ENCODE measurements around the gene CASZ1.

Gene CASZ1

GRCh38 chr1:10685196-10685807 lies 111.1 kb downstream of the CASZ1 start:
- DNase-seq (ENCODE audit: low read depth in 2 of 2): no peak

GRCh38 chr1:10684221-10684620 lies 112.2 kb downstream of the CASZ1 start:
- DNase-seq (ENCODE audit: low read depth in 2 of 2): no peak

- no peak for DNase-seq (ENCODE audit: low read depth in 2 of 2)
Measured at GRCh38 chr1:10682449-10683309, 113.8 kb downstream of the CASZ1 start.

DNA sequence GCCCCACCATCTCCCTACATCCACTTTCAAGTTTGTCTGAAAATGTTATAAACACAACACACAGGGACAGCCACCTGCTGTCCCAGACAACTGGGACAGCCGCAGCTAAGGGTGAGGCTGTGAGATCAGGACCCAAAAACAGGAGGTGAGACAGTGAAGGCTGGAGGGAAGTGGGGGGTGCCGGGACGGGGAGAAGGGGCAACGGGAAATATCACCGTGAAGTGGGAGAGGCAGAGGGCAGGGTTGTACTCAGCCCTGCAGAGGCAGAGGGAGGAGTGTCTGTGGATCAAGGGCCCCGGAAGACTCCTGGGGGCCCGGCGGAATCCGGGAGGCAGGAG lies 114.4 kb downstream of the CASZ1 start:
- no peak for DNase-seq (ENCODE audit: low read depth in 2 of 2)

DNA sequence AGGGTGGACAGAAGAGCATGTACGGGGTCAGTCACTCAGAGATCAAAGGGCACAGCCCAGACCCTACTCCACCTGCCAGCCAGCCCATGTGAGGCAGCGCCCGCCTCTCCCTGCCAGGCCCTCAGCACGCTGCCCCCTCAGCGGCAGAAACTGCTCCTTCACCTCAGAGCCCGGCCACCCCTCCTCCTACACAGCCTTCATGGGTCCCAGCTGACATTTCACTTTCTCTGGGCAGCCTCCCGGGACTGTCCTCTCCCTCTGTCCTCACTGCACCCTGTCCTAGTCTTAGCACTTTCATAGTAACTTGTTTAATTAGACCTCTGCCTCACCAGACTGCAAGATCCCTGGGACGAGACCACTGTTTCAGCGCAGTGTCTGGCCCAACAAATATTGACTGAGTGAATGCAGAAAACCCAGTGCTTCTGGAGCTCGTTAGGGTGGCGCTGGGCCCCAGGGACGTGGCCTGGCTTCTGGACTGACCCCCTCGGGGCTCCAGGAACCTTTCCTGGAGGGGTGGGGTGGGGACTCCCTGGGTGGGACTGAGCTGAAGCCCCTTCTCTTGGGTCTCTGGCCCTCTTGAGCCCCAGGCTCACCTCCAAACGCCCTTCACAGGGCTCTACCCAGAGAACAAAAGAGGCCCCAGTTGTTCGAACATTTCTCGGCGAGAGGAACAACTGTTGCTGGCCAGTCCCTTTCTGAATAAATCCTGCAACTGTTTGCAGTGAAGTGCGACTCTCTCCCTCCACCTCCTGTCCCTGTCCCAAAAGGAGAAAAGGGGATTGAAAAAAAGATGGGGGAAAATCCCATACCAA lies 114.9 kb downstream of the CASZ1 start:
- no peak for DNase-seq (ENCODE audit: low read depth in 2 of 2)

- DNase-seq (ENCODE audit: low read depth in 2 of 2): no peak
Measured at GRCh38 chr1:10680487-10680886, 116.0 kb downstream of the CASZ1 start.

DNA sequence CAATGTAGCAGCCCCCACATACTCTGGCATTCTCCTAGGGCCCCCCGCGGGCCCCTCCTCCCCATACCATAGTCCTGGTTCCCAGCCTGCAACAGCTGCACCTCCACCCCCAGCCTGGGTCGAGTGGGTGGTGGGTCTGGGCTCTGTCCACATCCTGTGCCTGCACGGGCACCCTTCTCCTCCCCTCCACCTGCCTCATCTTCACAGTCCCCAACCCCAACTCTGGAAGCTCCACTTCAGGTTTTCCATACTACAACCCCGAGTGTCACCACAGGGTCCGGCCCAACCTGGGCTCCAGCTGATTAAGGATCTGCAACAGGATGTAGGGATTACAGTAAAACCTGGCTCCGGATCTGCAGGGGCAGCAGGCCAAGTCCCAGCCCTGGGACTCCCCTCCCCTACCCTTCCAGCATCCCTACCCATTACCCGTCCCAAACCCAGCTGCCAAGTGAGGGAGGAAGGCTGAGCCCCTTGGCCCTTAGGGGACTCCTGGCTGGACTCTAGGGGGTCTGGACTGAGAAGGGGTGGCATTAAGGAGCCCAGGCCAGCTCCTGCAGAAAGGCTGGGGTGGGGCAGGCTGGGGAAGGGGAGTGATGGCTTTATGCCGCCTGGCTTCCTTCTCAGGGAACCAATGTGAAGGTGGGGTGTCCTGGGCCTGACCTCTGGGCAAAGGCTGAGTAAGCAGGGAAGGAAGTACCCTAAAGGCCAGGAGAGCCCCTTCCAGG lies 116.8 kb downstream of the CASZ1 start:
- DNase-seq (ENCODE audit: low read depth in 2 of 2): no peak

DNA sequence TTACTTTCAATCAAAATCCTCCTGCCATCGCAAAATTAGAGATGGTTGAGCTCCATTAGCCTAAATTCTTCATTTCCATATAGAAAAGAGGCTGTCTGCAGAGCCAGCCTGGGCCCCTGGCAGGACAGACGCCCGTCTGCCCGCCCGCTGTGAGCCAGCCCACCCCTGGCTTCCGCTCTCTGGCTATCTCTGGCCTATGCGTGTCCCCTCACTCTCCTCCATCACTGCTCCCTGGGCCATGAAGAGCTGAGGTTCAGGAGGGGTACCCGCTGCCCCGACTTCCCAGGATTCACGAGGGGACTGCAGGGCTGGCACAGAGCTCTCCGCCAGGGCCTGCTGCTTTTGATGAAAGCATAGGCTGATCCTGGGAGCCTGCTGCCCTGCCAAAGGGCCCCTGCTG lies 117.6 kb downstream of the CASZ1 start:
- DNase-seq (ENCODE audit: low read depth in 2 of 2): no peak

DNA sequence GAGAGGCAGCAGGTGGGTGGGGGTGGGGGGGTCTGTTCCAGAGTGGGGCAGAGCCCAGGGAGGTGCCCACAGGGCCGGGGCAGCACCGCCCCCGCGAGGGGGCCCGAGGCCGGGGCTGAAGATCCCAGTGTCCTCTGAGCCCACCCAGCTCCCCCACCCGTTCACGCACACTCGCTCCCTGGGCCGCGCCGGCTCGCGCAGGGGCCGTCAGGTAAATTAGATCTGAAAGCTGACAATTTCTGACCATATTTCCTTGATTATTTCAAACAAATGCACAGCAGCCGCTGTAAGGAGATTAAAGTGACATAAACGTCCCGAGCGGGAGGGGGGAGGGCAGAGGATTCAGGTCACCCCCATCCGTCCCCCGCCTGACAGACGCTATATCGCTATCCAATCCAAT lies 118.0 kb downstream of the CASZ1 start:
- no peak for DNase-seq (ENCODE audit: low read depth in 2 of 2)

DNA sequence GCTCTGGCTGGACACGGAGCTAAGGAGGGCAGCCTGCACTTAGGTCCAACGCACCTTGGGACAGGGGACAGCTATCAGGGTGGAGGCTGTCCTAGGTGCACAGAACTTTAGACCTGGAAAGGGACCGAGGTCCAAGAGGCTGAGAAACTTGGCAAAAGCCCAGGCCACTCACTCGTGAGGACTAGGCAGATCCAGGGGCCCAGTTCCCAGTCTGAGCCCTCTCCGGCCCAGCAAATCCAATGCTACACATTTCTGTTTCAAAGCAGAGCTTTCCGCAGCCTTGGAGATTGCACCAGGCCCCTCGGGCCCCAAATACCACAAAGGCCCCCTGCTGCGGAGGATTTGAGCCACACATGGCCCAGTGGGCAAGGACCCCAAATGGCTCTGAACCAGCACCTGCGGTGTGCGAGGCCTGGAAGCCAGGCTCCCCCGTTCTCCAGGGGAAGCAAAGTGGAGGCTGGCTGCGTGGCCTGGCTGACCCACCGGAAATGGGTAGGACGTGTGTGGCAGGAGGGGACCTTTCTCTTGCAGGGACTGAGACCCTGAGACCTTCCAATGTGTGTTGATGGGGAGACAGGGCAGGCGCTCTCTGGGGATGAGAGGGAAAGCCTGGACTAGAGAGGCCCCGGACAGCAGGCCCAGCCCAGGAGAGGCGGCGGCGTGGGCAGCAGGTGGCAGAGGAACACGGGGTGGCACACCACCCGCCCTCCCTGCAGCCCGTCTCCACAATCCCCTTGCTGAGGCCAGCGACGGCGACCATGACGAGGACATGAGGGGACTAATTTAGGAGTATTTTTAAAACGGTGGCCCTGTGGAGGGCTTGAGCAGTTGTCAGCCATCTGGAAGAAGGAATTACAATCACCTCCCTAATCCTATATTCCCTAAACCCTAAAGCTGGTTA lies 118.7 kb downstream of the CASZ1 start:
- DNase-seq (ENCODE audit: low read depth in 2 of 2): no peak

- DNase-seq (ENCODE audit: low read depth in 2 of 2): no peak
Measured at GRCh38 chr1:10676963-10677362, 119.5 kb downstream of the CASZ1 start.

DNA sequence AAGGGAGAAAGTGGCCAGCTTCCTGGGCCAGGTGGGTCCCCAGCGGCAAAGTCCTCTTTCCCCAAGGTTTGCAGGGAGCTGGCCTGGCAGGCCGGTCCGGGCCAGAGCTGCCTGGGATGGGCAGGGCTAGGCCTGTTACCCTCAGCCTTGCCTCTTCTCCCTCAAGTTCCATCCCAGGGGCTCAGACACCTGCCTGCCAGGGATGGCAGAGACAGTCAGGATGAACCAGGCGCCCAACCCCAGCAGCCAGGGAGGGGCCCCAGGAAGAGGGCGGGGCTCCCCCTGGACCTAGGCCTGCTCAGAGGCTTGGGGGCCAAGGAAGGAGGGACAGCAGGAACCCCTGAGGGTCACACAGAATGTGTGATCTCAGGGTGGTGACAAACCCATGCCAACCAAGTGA lies 120.6 kb downstream of the CASZ1 start:
- no peak for DNase-seq (ENCODE audit: low read depth in 2 of 2)

- no peak for DNase-seq (ENCODE audit: low read depth in 2 of 2)
Measured at GRCh38 chr1:10674700-10675609, 121.5 kb downstream of the CASZ1 start.

- DNase-seq (ENCODE audit: low read depth in 2 of 2): no peak
Measured at GRCh38 chr1:10674222-10674621, 122.2 kb downstream of the CASZ1 start.

DNA sequence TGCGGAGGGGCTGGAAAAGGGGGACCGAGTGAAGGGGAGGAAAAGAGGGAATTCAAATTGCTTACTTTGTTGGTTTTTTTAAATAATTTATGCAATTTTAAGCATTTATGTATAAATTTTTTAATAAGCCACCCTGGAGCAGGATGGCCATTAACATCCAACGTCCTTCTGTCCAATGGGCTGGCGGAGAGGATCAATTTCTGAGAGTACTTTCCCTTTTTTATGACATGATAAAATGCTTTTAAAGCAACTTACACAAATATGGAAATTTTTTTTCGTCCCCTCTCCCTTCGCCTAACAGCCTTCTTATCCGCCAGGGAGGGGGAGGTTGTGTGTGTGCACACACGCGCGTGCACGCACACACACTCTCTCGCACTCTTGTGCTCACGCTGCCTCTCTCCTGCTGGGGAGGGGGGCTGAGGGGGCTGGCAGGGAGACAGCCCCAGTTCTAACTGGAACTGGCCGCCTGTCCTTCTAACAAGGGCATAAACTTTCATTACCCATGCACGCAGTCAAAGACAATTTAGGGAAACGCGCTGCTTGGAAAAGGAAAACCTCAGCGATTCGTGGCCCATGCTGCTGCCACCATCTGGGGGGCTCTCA lies 123.2 kb downstream of the CASZ1 start:
- DNase-seq (ENCODE audit: low read depth in 2 of 2): no peak

DNA sequence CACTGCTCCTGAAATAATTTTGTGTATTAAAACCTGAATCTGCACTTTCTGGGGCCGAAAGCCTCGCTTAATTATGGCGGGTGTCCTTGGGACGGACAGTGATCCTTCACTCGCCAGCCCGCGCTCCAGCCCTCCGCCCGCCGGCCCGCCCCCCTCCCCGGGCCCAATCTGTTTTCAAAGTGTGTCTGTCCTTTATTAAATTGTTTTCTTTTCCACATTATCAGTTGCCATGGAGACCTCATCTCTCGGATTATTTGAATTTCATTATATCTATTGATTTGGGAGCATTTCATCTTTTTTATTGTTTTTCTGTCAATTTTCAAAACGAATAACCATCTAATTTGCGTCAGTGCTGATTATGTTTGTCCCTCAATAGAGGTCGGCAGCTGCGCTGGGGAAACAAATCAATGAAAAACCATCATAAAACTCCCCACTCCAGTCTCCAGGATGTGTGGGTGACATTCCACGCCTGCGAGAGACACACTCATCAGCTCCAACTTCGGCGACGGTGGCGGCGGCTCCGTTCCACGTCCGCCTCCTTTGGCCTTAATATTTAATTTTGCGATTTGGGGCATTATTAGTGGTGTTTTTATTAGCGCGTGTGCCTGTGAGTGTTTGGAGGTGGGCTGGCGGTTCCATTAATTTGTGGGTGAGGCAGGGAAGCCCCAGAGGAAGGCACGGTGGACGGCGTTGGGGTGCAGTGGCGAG lies 123.9 kb downstream of the CASZ1 start:
- no peak for DNase-seq (ENCODE audit: low read depth in 2 of 2)

GRCh38 chr1:10671622-10672342 lies 124.7 kb downstream of the CASZ1 start:
- DNase-seq (ENCODE audit: low read depth in 2 of 2): no peak

DNA sequence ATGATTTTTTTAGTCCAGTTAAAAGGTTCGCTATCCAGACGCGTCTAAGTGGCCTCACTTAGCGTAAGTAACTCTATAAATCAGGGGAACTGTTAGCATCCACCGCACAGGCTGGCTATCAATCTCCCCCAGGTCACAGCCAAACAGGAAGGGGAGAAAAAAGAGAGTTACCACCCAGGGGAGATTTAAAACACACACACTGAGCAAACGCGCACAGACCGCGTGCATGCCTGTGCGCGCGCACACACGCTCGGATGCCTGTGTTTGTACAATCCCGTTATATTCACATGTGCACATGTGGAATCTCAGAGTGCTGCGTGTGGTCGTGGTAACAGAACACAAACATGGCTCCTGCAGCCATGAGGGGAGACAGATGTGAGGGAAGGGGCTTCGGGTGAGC lies 125.4 kb downstream of the CASZ1 start:
- DNase-seq (ENCODE audit: low read depth in 2 of 2): no peak
